T47D (cell line): ENCODE measurements around the gene SLC12A1.

Source experiments
- DNase-seq, 2 experiments: peaks; one replicate each; pipeline versions ENCODE4 v3.0.0 to v3.0.0-alpha.2; 2011 to 2012; ENCODE audit warnings: low read depth in 1 of 2, low spot score in 1 of 2
- JUND ChIP-seq: IDR thresholded peaks from 2 replicates; pipeline ENCODE4 v1.6.1; 2012; ENCODE audit warnings: low read depth
- in situ Hi-C: cut with HindIII; loops from 2 replicates; pipeline ENCODE4 v1.10.0; 2016; ENCODE audit warnings: low sequenced_read_pairs, low pct_unique_long_range_greater_than_20kb

SLC12A1 gene

DNA sequence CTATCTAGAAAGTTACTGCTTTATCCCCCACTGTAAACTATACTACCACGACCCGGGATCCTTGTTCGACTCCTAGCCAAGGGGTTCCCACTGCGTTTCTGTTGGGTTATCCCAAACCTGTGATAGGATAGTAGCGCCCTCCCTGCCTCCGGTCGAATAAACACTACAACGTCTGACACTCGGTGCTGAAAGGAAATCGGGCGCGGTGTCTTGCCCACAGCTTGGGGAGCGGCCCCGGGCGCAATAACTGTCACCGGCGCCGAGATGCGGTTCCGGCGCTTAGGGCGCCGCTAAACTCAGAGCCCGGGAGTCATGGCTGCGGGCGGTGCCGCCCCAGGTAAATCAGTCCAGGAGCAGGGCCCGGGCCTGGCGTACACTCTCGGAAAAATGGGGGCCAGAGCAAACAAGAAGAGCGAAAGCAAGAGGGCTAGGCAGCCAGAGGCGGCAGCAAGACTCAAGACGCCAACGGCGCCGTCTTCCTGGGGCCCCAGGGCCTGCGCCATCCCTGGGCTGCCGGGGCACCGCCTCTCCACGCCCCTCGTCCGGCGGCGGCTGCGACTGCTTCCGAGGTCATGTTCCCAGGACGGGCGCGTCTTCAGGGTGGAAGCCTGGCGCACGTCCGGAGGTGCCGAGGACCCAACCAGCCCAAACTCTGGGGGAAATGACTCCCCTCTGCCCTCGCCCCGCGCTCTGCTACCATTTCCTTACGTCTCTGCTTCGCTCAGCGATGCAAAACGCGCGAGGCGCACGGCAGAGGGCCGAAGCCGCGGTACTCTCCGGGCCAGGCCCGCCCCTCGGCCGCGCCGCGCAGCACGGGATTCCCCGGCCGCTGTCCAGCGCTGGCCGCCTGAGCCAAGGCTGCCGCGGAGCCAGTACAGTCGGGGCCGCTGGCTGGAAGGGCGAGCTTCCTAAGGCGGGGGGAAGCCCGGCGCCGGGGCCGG, 125.0 kb downstream of the SLC12A1 start, which contains the start of gene DUT:
TSS of gene DUT (plus strand) at position 575 of the 941 bp plus-strand sequence. CDS start at position 662, 87 bp downstream.
- TF ChIP-seq JUND, result no peak
- in situ Hi-C loops, result no loop called here
- DNase-seq, result peak; percentile 71 to 88

DNA sequence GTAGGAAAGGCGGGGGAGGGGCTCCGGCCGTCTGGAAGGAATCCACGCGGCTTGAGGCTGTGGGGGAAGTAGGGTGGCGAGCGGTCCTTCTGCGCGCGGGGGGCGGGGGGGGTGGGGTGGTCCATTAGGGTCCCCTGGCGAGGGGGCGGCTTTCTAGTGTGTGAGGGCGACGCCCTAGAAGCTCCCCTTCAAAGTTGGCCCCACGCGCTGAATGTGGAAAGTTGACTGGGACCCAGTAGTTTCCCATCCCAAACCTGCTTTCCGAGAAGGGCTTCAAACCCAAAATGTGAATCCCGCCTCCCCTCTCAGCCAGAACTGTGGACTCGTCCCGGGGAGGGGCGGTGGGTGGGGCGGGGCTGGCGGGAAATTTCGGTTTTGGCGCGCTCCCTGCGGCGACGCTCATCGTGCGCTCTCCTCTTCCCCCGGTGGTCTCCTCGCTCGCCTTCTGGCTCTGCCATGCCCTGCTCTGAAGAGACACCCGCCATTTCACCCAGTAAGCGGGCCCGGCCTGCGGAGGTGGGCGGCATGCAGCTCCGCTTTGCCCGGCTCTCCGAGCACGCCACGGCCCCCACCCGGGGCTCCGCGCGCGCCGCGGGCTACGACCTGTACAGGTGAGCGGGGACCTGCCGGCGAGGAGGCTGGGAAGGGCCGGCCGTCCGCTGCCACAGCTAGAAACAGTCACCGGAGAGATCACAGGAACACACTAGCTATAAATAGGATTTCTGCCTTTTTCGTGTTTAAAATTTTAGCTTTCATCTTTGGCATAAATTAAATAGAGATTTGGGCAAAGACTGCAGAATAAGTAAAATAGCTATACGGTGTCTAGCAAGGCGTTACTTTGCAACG, 125.9 kb downstream of the SLC12A1 start:
- DNase-seq, result peak; percentile 60 to 84
- no peak for TF ChIP-seq JUND
- in situ Hi-C loops, result no loop called here

DNA sequence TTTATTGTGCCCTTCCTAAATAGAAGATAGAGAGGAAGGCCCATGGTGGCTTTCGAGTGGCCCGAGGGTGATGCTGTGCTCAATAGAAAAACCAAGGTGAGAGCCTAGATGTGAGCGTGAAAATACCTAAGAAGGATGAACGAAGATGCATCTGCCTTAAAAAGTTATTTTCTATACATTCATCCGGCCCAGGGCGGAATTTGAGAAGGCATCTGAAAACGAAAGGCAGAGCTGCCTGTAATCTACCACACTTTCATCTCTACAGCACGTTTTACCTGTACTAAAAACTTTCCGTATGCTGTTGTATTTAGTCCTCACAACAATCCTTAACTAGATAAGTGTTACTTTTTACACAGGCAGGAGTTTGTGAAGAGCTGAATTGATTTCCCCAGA, 126.5 kb downstream of the SLC12A1 start:
- peak in 1 of 2 experiments; percentile 7 for DNase-seq
- TF ChIP-seq JUND, result no peak
- in situ Hi-C loops, result no loop called here

DNA sequence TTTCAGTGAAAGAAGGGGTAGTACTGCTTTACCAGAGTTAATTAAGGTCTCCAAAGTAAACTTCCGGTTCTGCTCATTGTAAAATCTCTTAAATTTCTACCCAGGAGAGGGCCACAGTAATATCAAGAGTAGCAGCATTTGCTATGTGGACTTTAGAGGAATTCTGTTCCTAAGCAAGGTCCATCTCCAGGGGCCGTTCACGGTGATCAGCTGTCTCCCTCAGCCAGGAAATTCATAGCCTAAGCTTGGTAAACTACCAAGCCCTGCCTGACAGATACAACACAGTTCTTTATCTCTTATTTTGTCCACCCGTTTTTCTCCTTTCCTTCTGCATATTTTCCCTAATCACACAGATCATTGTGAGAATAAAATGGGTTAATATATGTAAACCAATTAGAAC, 127.4 kb downstream of the SLC12A1 start:
- no peak for TF ChIP-seq JUND
- DNase-seq, result no peak
- in situ Hi-C loops, result no loop called here

DNA sequence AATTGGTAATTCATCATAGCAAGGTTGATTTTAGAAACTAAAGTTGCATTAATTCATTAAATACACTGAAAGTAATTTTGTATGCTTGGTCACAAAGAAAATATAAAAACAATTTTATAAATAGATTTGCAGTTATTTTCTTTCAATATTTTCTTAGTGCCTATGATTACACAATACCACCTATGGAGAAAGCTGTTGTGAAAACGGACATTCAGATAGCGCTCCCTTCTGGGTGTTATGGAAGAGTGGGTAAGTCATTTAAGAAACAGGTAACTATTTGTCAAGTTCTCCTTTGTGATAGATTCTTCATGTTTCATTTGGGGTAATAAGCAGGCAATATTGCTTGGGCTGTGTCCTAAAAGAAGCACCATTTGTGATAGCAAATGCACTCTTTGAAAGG, 128.2 kb downstream of the SLC12A1 start:
- DNase-seq, result no peak
- in situ Hi-C loops, result no loop called here
- no peak for TF ChIP-seq JUND

DNA sequence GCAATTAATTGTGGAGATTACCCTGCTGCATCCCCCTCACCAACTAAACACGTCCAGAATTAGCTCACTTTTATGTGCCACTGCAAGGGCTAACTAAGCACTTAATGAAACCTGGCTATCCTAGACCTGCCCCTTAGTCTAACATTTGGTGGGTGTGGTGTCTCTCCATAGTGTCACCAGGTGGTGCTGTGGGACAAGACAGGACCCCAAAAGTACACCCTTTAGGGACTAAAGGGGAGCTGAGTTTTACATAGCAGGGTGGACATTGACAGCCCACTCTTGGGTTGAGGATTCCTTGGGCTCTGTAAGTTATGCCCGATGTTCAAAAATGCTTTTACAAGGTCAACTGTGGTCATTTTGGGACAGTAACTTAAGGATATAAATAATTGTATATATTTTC, 130.8 kb downstream of the SLC12A1 start:
- DNase-seq, result peak in 1 of 2 experiments; percentile 16
- in situ Hi-C loops, result no loop called here
- no peak for TF ChIP-seq JUND

DNA sequence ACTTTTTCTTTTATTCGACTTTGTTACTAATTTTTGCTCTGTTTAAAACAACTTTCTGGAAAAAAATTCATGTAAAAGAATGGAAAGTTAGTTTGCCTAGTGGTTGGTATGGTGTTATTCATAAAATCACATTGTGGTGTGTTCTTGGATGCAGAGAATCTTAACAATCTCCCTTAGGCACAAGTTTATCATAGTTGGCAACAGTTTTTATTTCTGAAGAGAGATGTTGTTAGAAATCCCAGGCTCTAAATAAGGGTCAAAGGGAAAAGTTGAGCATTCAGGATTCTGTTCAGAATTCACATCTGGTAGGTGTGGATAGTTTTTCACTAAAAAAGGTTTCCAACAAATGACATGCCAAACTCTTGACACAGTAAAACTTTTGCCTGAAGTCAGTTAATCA, 131.5 kb downstream of the SLC12A1 start:
- in situ Hi-C loops, result no loop called here
- TF ChIP-seq JUND, result no peak

DNA sequence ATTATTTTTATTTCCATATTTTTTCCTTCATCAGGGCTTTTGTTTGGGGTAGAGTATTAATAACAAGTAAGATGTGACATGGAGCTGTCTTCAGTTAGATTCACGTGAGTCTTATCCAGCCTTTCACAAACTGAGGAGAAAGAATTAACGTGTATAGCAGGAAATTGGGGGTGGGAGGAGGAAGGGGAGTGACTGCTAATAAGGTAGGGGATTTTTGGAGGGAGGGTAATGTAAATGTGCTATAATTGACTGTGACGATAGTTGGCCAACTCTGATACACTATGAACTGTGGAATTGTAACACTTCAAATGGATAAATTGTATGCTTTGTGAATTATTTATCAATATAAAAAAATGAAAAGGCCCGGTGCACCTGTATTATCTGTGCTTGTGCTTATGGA, 134.0 kb downstream of the SLC12A1 start:
- TF ChIP-seq JUND, result no peak
- DNase-seq, result no peak
- in situ Hi-C loops, result no loop called here

More for the DNA sequence above, 131.5 kb downstream of the SLC12A1 start:
- no peak for DNase-seq

DNA sequence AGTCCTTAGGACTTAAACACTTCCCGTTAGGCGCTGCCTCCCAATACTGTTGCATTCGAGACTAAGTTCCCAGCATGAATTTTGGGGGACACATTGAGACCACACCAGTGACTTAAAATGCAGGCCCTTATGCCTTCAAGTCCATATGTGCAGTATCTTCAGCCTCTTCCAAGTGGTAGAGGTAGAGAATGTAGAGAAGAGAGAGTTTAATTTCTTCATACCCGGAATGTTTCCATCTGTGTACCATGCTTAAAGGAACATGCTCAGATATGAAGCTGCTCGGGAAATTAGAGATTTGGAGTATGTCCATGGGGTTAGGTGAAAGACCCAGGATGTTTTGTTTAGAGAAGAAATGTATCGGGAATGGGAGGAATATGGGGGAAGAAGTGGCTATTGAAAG, 137.8 kb downstream of the SLC12A1 start:
- DNase-seq, result no peak
- TF ChIP-seq JUND, result no peak
- in situ Hi-C loops, result no loop called here

DNA sequence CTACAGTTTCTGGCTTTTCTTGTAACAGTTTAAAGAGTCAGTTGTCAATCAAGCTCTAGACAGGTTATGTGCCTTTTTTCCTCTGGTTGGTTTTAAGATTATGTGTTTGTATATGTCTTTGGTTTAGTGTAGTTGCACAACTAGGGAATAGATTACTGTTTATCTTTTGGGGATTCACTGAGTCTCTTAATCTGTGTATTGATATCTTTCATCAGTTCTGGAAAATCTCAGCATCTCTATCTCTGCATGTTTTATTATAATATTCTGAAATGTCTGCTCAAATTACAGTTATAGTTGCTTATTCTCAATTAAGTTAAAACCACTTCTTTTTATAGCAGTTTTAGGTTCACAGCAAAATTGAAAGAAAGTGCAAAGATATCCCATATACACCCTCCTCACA, 139.4 kb downstream of the SLC12A1 start:
- no peak for TF ChIP-seq JUND
- in situ Hi-C loops, result no loop called here

DNA sequence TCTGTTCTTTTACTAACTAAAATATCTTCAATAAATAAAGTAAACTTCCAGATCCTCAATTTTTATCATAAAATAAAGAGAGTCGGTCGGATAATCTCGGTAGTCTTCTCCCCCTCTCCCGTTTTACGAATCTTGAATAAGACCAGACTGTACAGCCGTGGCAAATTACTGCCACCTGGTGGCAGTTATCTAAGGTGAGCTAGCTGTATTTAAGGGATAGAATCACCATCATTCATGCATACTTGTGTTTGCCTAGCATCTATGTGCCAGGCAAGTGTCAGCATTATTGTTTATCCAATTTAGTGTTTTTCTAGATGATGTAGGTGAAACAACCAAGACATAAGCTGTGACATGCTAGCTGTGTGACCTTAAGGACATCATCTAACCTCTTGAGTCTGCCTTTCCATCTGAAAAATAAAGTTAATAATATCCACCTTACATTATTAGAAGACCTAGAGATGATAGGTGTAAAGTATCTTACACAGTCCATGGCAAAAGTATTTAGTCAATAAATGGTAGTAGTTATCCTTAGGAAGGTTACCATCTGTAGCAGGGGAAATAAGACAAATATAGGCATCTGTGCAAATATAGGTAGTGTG, 146.5 kb downstream of the SLC12A1 start:
- TF ChIP-seq JUND, result no peak
- DNase-seq, result peak; percentile 30 to 82
- in situ Hi-C loops, result no loop called here

More for the DNA sequence above, 139.4 kb downstream of the SLC12A1 start:
- DNase-seq, result no peak
